ENCODE data around the gene COPS7A.

COPS7A gene

DNA sequence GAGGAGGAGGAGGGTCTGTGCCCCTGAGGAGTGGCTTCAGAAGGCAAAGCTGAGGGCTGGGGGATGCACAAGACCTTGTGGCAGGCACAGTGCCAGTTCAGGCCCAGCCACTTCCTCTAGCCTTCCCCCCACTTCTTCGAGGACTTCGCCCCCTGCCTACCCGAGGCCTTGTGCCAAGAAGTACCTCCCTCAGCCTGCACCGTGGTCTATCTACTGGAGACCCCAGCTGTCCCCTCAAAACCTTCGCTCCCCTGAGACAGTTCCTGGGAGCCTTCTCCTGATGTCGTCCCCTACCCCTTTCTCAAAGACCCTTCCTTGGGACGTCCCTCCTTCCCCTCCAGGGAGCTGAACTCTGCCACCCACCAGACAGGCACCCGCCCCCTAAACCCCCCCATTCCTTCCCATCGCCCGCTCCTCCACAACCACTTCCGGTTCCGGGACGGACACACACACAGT is 35.3 kb upstream of the COPS7A start (continued):
- no peak for TF ChIP-seq ZNF654 (tag by site-specific recombination; IDR thresholded peaks at IDR 0.05; ENCODE audit: low read depth)
- no peak for TF ChIP-seq ZBTB20 (tag by site-specific recombination; IDR thresholded peaks at IDR 0.05)
- TF ChIP-seq, protein P1, sequence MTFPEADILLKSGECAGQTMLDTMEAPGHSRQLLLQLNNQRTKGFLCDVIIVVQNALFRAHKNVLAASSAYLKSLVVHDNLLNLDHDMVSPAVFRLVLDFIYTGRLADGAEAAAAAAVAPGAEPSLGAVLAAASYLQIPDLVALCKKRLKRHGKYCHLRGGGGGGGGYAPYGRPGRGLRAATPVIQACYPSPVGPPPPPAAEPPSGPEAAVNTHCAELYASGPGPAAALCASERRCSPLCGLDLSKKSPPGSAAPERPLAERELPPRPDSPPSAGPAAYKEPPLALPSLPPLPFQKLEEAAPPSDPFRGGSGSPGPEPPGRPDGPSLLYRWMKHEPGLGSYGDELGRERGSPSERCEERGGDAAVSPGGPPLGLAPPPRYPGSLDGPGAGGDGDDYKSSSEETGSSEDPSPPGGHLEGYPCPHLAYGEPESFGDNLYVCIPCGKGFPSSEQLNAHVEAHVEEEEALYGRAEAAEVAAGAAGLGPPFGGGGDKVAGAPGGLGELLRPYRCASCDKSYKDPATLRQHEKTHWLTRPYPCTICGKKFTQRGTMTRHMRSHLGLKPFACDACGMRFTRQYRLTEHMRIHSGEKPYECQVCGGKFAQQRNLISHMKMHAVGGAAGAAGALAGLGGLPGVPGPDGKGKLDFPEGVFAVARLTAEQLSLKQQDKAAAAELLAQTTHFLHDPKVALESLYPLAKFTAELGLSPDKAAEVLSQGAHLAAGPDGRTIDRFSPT (tag by site-specific recombination; IDR thresholded peaks at IDR 0.05): peak; percentile 79

DNA sequence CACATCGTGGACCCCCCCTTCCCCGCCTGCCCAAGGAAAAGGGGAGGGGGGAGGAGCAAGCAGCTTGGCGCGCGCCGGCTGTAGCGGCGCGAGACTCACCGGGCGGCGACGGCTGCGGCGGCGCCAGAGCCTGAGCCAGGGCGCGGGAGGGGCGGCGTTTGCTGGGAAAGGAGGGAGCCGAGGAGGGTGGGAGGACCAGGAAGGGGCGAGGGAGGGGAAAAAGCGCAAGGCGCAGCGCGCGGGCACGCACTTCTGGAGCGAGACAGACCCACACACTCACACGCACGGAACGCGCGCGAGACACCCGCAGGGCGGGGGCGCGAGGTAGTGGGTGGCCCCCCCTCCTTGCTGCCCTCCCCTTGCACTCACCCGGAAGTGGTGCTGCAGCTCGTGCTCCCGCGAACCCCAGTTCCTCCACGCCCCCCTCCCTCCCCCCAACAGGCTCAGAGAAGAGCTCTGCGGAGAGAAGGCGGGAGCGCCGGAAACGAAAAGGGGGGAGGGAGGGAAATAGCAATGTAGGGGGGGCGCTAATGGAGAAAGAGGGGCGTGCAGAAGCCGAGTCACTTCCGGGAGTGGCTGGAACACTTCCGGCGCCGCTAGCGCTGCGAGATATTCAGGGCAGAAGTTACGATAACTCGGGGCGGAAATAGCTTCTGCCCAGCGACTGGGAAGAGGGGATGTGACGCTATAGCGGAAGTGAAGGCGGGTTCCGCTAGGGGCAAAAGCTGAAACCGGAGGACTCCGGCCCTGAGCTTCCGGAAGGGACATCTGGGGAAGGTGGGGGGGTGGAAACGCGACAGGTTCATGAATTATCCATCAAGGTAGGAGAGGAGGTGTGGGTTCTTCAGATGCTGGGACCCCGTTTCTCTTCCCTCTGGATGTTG is 34.6 kb upstream of the COPS7A start, which contains the start of gene ZNF384:
Gene ZNF384 (minus strand): TSS at position 377 of the 884 bp plus-strand sequence. CDS start 9,855 bp downstream, outside the sequence.
- Histone ChIP-seq H3K4me3 (ENCODE audit: low read depth, low read length) (peak within 1 kb of the TSS; percentile 73), H3K9me3 (ENCODE audit: control insufficient read depth, insufficient read depth, low read depth, low read length) (no peaks in the 10 kb centered on the region), H3K4me1 (ENCODE audit: control insufficient read depth, insufficient read depth, low read length) (peaks cover 13% of the 10 kb centered on the region), H3K36me3 (ENCODE audit: control insufficient read depth in 2 of 2, insufficient read depth in 1 of 2, low read length in 2 of 2) (peaks cover 12 to 22% of the 10 kb centered on the region in 2 experiments; a peak in 2 of 3 replicates), H3K27ac (ENCODE audit: extremely low read depth, low read depth, low read length) (peak within 1 kb of the TSS; percentile 99)
- ChIA-PET POLR2A (interaction anchor here (0.5 to 2.2 kb wide), 47 partner anchors 8 to 501 kb away, joined by 3 to 104 read pairs (median 5); partner anchors contain the start of genes C12orf57, CDCA3, COPS7A and GAPDH), CTCF (interaction anchor here (0.6 to 1.2 kb wide), 8 partner anchors 21 to 183 kb away, joined by 3 to 4 read pairs (median 3); partner anchors contain the start of gene MLF2)
- TF ChIP-seq MYNN (tag by site-specific recombination; IDR thresholded peaks at IDR 0.05; ENCODE audit: borderline replicate concordance): 0 out of 2 replicates have a peak, but pooled peaks have one; percentile 12
- TF ChIP-seq, protein P2, sequence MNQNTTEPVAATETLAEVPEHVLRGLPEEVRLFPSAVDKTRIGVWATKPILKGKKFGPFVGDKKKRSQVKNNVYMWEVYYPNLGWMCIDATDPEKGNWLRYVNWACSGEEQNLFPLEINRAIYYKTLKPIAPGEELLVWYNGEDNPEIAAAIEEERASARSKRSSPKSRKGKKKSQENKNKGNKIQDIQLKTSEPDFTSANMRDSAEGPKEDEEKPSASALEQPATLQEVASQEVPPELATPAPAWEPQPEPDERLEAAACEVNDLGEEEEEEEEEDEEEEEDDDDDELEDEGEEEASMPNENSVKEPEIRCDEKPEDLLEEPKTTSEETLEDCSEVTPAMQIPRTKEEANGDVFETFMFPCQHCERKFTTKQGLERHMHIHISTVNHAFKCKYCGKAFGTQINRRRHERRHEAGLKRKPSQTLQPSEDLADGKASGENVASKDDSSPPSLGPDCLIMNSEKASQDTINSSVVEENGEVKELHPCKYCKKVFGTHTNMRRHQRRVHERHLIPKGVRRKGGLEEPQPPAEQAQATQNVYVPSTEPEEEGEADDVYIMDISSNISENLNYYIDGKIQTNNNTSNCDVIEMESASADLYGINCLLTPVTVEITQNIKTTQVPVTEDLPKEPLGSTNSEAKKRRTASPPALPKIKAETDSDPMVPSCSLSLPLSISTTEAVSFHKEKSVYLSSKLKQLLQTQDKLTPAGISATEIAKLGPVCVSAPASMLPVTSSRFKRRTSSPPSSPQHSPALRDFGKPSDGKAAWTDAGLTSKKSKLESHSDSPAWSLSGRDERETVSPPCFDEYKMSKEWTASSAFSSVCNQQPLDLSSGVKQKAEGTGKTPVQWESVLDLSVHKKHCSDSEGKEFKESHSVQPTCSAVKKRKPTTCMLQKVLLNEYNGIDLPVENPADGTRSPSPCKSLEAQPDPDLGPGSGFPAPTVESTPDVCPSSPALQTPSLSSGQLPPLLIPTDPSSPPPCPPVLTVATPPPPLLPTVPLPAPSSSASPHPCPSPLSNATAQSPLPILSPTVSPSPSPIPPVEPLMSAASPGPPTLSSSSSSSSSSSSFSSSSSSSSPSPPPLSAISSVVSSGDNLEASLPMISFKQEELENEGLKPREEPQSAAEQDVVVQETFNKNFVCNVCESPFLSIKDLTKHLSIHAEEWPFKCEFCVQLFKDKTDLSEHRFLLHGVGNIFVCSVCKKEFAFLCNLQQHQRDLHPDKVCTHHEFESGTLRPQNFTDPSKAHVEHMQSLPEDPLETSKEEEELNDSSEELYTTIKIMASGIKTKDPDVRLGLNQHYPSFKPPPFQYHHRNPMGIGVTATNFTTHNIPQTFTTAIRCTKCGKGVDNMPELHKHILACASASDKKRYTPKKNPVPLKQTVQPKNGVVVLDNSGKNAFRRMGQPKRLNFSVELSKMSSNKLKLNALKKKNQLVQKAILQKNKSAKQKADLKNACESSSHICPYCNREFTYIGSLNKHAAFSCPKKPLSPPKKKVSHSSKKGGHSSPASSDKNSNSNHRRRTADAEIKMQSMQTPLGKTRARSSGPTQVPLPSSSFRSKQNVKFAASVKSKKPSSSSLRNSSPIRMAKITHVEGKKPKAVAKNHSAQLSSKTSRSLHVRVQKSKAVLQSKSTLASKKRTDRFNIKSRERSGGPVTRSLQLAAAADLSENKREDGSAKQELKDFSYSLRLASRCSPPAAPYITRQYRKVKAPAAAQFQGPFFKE (tag by site-specific recombination; IDR thresholded peaks at IDR 0.05; ENCODE audit: borderline replicate concordance): peak; percentile 47; the same call in 1 of the 2 replicates
- TF ChIP-seq, protein P3, sequence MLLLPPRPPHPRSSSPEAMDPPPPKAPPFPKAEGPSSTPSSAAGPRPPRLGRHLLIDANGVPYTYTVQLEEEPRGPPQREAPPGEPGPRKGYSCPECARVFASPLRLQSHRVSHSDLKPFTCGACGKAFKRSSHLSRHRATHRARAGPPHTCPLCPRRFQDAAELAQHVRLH (tag by site-specific recombination; IDR thresholded peaks at IDR 0.05): peak; percentile 98
- TF ChIP-seq, protein P4, sequence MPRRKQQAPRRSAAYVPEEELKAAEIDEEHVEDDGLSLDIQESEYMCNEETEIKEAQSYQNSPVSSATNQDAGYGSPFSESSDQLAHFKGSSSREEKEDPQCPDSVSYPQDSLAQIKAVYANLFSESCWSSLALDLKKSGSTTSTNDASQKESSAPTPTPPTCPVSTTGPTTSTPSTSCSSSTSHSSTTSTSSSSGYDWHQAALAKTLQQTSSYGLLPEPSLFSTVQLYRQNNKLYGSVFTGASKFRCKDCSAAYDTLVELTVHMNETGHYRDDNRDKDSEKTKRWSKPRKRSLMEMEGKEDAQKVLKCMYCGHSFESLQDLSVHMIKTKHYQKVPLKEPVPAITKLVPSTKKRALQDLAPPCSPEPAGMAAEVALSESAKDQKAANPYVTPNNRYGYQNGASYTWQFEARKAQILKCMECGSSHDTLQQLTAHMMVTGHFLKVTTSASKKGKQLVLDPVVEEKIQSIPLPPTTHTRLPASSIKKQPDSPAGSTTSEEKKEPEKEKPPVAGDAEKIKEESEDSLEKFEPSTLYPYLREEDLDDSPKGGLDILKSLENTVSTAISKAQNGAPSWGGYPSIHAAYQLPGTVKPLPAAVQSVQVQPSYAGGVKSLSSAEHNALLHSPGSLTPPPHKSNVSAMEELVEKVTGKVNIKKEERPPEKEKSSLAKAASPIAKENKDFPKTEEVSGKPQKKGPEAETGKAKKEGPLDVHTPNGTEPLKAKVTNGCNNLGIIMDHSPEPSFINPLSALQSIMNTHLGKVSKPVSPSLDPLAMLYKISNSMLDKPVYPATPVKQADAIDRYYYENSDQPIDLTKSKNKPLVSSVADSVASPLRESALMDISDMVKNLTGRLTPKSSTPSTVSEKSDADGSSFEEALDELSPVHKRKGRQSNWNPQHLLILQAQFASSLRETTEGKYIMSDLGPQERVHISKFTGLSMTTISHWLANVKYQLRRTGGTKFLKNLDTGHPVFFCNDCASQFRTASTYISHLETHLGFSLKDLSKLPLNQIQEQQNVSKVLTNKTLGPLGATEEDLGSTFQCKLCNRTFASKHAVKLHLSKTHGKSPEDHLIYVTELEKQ (tag by site-specific recombination; IDR thresholded peaks at IDR 0.05; ENCODE audit: borderline replicate concordance): 0 out of 2 replicates have a peak, but pooled peaks have one; percentile 9
- TF ChIP-seq ZBTB20 (tag by site-specific recombination; IDR thresholded peaks at IDR 0.05): no peak; the same call in 1 of the 2 replicates
- no peak; the same call in 1 of the 2 replicates for TF ChIP-seq ZNF394 (tag by site-specific recombination; IDR thresholded peaks at IDR 0.05; ENCODE audit: borderline replicate concordance)
- no peak for TF ChIP-seq ZNF555 (tag by site-specific recombination; conservative IDR thresholded peaks at IDR 0.05)
- TF ChIP-seq, protein P5, sequence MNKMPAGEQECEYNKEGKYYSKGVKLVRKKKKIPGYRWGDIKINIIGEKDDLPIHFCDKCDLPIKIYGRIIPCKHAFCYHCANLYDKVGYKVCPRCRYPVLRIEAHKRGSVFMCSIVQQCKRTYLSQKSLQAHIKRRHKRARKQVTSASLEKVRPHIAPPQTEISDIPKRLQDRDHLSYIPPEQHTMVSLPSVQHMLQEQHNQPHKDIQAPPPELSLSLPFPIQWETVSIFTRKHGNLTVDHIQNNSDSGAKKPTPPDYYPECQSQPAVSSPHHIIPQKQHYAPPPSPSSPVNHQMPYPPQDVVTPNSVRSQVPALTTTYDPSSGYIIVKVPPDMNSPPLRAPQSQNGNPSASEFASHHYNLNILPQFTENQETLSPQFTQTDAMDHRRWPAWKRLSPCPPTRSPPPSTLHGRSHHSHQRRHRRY (tag by site-specific recombination; IDR thresholded peaks at IDR 0.05): peak; percentile 81; the same call in 1 of the 2 replicates
- TF ChIP-seq ZNF624 (tag by site-specific recombination; IDR thresholded peaks at IDR 0.05): no peak
- TF ChIP-seq YY1 (tag by site-specific recombination; IDR thresholded peaks at IDR 0.05): peak; percentile 72; the same call in 1 of the 2 replicates
- no peak for TF ChIP-seq PRDM1 (tag by site-specific recombination; IDR thresholded peaks at IDR 0.05)
- no peak for TF ChIP-seq ZBTB48 (tag by site-specific recombination; IDR thresholded peaks at IDR 0.05)
- TF ChIP-seq ZNF426 (tag by site-specific recombination; IDR thresholded peaks at IDR 0.05): no peak
- no peak for TF ChIP-seq ZNF510 (tag by site-specific recombination; IDR thresholded peaks at IDR 0.05; ENCODE audit: insufficient replicate concordance)
- TF ChIP-seq ZNF785 (tag by site-specific recombination; IDR thresholded peaks at IDR 0.05): peak; percentile 97
- TF ChIP-seq ZNF529 (tag by site-specific recombination; IDR thresholded peaks at IDR 0.05; ENCODE audit: insufficient replicate concordance): no peak
- no peak for TF ChIP-seq ZNF132 (tag by site-specific recombination; IDR thresholded peaks at IDR 0.05; ENCODE audit: borderline replicate concordance)
